ENCODE measurements around the gene IRF7. TPM values are rescaled to one million over a fixed set of nuclear protein-coding genes. Genes with fewer than 3 reads are reported as not detected.

IRF7 gene
- polyA plus RNA-seq, 1 of the 3 experiments (the other 2 are of a cell fraction) = 6.3 TPM

DNA sequence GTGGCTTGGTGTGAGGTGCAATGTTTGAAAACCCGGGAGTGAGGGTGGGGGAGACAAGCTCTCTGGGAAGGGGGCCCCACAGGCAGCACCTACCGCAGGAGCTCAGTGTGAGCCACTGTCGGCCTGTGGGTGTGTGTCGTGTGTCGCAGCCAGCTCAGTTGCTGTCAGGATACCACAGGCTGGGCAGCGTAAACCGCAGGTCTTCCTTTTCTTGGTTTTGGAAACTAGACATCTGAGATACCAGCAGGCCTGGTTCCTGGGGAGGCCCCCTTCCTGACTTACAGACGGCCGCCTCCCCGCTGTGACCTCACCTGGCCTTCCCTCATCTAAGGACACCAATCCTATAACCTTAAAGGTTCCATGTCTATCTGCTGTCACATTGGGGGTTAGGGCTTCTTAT lies 19.4 kb downstream of the IRF7 start:
- Histone ChIP-seq H3K36me3 (replicated peaks in 1 of 2; ENCODE audit: control insufficient read depth in 1 of 2, insufficient read depth in 2 of 2, low read length in 1 of 2) (peaks cover 37 to 71% of the 10 kb centered on the region in 2 experiments), H3K4me1 (ENCODE audit: control insufficient read depth in 1 of 2, insufficient read depth in 2 of 2, low read depth in 1 of 2, low read length in 1 of 2) (no peaks in the 10 kb centered on the region), H3K9me2 (no peaks in the 10 kb centered on the region), H3K27ac (ENCODE audit: low read depth in 2 of 2, low read length in 1 of 2) (no peak overlapping the region), H3K4me3 (ENCODE audit: low read depth in 2 of 2, low read length in 1 of 2) (no peak overlapping the region), H3K4me2 (no peak overlapping the region), H3K27me3 (ENCODE audit: insufficient read depth) (no peaks in the 10 kb centered on the region), H4K20me1 (ENCODE audit: insufficient read depth) (peaks cover 22% of the 10 kb centered on the region; the same call in 1 of the 2 replicates), H3K79me2 (ENCODE audit: insufficient read depth) (peaks cover 26% of the 10 kb centered on the region), H3K9me3 (no peaks in the 10 kb centered on the region), H3K9ac (no peak overlapping the region), H3F3A (replicated peaks; ENCODE audit: insufficient read depth) (no peaks in the 10 kb centered on the region), H2AFZ (ENCODE audit: low read depth) (no peak overlapping the region)
- CTCF ChIA-PET = interaction anchor here (1.3 kb wide), 1 partner anchor 10 kb away, joined by 5 read pairs; no protein-coding TSS in a partner anchor
- TF ChIP-seq, protein P1, sequence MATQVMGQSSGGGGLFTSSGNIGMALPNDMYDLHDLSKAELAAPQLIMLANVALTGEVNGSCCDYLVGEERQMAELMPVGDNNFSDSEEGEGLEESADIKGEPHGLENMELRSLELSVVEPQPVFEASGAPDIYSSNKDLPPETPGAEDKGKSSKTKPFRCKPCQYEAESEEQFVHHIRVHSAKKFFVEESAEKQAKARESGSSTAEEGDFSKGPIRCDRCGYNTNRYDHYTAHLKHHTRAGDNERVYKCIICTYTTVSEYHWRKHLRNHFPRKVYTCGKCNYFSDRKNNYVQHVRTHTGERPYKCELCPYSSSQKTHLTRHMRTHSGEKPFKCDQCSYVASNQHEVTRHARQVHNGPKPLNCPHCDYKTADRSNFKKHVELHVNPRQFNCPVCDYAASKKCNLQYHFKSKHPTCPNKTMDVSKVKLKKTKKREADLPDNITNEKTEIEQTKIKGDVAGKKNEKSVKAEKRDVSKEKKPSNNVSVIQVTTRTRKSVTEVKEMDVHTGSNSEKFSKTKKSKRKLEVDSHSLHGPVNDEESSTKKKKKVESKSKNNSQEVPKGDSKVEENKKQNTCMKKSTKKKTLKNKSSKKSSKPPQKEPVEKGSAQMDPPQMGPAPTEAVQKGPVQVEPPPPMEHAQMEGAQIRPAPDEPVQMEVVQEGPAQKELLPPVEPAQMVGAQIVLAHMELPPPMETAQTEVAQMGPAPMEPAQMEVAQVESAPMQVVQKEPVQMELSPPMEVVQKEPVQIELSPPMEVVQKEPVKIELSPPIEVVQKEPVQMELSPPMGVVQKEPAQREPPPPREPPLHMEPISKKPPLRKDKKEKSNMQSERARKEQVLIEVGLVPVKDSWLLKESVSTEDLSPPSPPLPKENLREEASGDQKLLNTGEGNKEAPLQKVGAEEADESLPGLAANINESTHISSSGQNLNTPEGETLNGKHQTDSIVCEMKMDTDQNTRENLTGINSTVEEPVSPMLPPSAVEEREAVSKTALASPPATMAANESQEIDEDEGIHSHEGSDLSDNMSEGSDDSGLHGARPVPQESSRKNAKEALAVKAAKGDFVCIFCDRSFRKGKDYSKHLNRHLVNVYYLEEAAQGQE (IDR thresholded peaks at IDR 0.05; ENCODE audit: low read depth, low read length) = no peak
- TF ChIP-seq RCOR1 (IDR thresholded peaks at IDR 0.05; ENCODE audit: low read length) (no peak), CHD2 (IDR thresholded peaks at IDR 0.05; ENCODE audit: low read length, partially characterized antibody) (no peak), GATA2 (CRISPR knock-in tag; IDR thresholded peaks at IDR 0.05) (no peak), FOXJ3 (CRISPR knock-in tag; IDR thresholded peaks at IDR 0.05) (no peak), TCF12 (IDR thresholded peaks at IDR 0.05) (no peak), SMC3 (IDR thresholded peaks at IDR 0.05; ENCODE audit: low read depth, low read length) (no peak), FOSL2 (IDR thresholded peaks at IDR 0.05; ENCODE audit: borderline replicate concordance, low read depth) (no peak), MEF2A (IDR thresholded peaks at IDR 0.05; ENCODE audit: borderline replicate concordance, low read depth) (no peak), GABPA (IDR thresholded peaks at IDR 0.05; ENCODE audit: low read depth) (no peak), SIN3A (IDR thresholded peaks at IDR 0.05; ENCODE audit: borderline replicate concordance, low read depth, low read length) (no peak), RXRA (IDR thresholded peaks at IDR 0.05; ENCODE audit: borderline replicate concordance, low read depth) (no peak)
- TF ChIP-seq, protein P2, sequence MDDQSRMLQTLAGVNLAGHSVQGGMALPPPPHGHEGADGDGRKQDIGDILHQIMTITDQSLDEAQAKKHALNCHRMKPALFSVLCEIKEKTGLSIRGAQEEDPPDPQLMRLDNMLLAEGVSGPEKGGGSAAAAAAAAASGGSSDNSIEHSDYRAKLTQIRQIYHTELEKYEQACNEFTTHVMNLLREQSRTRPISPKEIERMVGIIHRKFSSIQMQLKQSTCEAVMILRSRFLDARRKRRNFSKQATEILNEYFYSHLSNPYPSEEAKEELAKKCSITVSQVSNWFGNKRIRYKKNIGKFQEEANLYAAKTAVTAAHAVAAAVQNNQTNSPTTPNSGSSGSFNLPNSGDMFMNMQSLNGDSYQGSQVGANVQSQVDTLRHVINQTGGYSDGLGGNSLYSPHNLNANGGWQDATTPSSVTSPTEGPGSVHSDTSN (IDR thresholded peaks at IDR 0.05) = no peak
- TF ChIP-seq, protein P3, sequence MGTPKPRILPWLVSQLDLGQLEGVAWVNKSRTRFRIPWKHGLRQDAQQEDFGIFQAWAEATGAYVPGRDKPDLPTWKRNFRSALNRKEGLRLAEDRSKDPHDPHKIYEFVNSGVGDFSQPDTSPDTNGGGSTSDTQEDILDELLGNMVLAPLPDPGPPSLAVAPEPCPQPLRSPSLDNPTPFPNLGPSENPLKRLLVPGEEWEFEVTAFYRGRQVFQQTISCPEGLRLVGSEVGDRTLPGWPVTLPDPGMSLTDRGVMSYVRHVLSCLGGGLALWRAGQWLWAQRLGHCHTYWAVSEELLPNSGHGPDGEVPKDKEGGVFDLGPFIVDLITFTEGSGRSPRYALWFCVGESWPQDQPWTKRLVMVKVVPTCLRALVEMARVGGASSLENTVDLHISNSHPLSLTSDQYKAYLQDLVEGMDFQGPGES (IDR thresholded peaks at IDR 0.05; ENCODE audit: low read depth, low read length) = no peak
- TF ChIP-seq, protein P4, sequence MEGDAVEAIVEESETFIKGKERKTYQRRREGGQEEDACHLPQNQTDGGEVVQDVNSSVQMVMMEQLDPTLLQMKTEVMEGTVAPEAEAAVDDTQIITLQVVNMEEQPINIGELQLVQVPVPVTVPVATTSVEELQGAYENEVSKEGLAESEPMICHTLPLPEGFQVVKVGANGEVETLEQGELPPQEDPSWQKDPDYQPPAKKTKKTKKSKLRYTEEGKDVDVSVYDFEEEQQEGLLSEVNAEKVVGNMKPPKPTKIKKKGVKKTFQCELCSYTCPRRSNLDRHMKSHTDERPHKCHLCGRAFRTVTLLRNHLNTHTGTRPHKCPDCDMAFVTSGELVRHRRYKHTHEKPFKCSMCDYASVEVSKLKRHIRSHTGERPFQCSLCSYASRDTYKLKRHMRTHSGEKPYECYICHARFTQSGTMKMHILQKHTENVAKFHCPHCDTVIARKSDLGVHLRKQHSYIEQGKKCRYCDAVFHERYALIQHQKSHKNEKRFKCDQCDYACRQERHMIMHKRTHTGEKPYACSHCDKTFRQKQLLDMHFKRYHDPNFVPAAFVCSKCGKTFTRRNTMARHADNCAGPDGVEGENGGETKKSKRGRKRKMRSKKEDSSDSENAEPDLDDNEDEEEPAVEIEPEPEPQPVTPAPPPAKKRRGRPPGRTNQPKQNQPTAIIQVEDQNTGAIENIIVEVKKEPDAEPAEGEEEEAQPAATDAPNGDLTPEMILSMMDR (IDR thresholded peaks at IDR 0.05) = no peak
- TF ChIP-seq, protein P5, sequence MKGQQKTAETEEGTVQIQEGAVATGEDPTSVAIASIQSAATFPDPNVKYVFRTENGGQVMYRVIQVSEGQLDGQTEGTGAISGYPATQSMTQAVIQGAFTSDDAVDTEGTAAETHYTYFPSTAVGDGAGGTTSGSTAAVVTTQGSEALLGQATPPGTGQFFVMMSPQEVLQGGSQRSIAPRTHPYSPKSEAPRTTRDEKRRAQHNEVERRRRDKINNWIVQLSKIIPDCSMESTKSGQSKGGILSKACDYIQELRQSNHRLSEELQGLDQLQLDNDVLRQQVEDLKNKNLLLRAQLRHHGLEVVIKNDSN (IDR thresholded peaks at IDR 0.05; ENCODE audit: borderline replicate concordance, low read depth) = no peak
- DNase-seq = no peak
- POLR2A ChIA-PET = no interaction called here
- WGBS (ENCODE audit: low lambda C conversion rate) = 98% methylated on average over 9 of the region's 10 CpGs

Data from SK-N-SH (cell line).